ENCODE measurements around the gene RNF212. TPM values are rescaled to one million over a fixed set of nuclear protein-coding genes. Genes with fewer than 3 reads are reported as not detected.

Gene RNF212
- total RNA-seq, 1 donor = 1.1 TPM

DNA sequence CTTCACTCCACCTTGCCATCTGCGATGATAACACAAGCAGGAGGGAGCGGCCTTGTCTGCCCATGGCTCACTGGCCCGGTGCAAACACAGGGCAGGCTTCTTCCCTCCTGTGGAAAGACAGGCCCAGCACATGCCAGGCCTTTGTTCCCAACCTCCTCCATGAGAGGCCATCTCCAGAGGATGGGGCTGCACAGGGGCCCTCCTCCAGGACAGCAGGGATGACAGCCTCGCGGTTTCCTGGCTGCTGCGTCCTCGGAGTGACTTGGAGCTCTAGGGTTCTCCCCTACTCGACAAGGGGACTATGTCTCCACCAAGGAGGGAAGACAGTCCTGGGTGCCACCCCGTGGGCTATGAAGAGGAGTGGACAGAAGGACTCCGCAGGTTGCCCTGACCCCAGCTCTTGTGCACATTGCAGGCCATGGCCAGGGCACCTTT, 21.8 kb downstream of the RNF212 start:
- DNase-seq (ENCODE audit: low read depth in 2 of 3, low spot score in 2 of 3) = no peak

DNA sequence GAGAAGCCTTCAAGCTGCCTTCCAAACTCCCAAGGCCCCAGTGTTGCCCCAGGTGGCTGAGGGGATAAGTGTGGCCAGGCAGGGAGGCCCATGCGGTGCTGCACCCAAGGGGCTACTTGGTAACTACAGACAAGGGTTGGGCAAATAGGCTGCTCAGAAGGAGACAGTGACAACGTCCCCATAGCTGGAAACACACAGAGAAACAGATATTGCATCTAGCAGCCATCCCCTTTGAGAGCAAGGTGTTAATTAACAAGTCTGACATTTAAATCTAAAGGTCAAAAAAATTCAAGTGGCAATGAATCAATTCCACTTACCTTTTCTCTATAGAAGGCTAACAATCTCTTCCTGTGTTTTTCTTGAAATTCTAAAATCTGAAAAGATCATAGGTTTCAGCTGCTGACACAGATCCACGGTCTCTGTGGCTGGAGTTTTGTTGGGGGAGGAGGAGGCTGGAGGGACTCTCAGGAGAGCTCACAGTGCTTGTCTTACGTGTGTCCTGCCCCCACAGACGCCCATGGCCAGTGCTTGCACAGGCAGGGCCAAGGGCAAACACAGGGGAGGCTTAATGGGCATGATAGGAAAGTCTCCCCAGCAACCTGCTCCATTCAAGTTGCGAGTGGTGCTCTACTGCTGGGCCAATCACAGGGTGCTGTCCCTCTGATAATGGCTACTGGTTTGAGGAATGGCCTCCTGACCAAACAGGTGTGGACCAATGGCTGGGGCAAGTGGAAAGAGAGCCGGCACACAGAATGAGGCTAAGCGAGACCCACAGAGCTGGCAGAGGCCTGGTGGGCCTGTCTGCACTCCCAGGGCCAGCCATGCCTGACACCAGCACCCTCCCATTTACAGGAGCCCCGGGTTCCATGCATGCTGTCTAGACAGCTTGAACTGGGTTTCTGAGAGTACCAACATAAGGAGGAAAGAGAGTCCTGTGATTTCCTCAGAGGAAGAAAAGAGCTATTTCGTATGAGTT, 22.6 kb downstream of the RNF212 start:
- DNase-seq (ENCODE audit: low read depth in 2 of 3, low spot score in 2 of 3) = no peak

DNA sequence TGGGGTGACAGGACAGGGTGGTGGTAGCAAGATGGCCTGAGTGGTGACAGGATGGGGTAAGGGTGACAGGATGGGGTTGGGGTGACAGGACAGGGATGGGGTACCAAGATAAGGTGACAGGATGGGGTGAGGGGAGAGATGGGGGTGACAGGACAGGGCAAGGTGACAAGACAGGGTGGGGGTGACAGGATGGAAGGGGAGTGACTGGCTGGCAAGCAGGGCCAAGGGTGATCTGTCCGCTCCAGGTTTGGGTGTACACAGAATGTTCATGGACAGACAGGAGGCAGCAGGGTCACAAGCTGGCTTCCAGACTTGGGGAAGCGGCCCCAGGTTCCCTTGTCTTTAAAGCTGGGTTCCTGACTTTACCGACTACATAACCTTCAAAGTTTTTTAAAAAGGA, 23.3 kb downstream of the RNF212 start:
- no peak for DNase-seq (ENCODE audit: low read depth in 2 of 3, low spot score in 2 of 3)

DNA sequence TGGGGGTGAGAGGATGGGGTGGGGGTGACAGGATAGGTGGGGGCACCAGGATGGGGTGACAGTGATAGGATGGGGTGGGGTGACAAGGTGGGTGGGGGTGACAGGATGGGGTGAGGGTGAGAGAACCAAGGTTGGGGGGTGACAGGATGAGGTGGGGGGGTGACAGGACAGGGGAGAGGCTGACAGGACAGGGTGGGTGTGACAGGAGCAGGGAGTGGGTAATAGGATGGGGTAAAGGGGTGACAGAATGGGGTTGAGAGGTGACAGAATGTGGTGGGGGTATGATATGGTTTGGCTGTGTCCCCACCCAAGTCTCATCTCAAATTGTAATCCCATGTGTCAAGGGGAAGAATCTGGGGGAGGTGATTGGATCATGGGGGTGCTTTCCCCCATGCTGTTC, 26.0 kb downstream of the RNF212 start:
- no peak for DNase-seq (ENCODE audit: low read depth in 2 of 3, low spot score in 2 of 3)

DNA sequence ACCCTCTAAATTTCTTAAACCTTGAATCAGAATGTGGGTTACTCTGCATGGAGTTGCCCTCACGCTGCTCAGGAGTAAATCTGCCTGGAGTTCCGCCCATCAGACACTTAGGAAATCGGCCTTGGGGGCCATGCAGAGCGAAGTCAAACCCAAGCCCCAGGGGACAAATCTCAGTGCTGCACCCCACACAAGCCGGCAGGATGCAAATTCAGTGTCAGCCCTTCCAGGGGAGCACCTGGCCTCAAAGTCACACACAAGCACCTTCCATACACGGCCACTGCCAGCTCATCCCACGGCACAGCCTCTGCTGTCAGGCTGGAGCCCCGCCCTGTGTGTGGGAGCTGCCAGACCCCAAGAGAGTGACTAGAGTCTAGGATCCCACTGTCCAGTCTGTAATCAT, 27.4 kb downstream of the RNF212 start:
- DNase-seq (ENCODE audit: low read depth in 2 of 3, low spot score in 2 of 3) = no peak

DNA sequence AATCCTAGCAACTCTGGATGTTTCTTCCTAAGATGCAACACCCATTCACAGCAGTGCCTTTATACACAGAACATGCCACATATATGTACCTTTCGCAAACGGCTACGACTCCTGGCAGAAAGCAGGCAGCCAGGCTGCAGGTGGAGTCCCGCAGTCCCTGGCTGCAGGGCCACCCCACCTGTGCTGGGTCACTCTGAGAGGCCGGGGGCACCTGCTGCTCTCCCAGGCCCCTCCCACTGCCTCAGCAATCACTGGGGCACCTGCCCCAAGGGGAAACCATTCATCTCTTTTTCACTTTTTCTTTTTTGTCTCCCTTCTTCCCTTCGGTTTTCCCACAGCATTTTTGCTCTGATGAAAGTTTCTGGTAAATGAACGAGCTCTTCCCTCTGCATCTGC, 28.0 kb downstream of the RNF212 start:
- no peak for DNase-seq (ENCODE audit: low read depth in 2 of 3, low spot score in 2 of 3)

DNA sequence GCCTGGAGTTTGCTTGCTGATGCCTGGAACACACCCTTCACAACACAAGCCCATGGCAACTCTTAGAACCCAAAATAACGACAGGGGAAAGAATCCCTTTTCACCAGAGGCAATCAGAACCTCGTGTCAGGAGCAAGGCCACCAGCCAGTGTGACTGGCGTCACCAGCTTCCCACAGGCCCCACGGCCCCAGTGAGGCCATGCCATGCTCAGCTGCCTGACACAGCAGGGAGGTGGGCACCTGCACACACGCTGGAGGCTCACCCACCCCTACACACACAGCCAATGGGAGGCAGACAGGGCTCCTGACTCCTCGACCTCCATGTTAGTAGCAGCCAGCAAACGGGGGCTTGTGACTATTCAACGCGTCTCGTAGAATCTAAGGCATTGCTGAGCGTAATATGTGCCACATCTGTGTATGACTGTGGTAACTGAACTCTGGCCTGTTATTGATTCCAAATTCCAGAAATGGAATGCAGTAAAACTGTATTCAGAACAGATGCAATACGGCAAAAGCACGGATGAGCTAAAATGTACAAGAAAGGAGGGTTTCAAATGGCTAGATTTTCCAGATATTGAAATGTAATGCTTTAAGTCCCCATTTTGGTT, 28.5 kb downstream of the RNF212 start:
- DNase-seq (ENCODE audit: low read depth in 2 of 3, low spot score in 2 of 3) = no peak

DNA sequence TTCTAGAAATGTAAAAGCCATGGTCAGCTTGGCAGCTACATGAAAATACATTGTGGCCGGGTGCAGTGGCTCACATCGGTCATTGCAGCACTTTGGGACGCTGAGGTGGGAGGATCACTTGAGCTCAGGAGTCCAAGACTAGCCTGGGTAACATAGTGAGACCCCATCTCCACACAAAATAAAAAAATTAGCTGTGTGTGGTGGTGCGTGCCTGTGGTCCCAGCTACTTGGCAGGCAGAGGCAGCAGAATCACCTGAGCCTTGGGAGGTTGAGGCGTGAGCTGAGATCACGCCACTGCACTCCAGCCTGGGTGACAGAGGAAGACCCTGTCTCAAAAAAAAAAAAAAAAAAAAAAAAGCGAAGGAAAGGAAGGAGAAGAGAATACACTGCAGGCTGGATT, 29.0 kb downstream of the RNF212 start:
- no peak for DNase-seq (ENCODE audit: low read depth in 2 of 3, low spot score in 2 of 3)

DNA sequence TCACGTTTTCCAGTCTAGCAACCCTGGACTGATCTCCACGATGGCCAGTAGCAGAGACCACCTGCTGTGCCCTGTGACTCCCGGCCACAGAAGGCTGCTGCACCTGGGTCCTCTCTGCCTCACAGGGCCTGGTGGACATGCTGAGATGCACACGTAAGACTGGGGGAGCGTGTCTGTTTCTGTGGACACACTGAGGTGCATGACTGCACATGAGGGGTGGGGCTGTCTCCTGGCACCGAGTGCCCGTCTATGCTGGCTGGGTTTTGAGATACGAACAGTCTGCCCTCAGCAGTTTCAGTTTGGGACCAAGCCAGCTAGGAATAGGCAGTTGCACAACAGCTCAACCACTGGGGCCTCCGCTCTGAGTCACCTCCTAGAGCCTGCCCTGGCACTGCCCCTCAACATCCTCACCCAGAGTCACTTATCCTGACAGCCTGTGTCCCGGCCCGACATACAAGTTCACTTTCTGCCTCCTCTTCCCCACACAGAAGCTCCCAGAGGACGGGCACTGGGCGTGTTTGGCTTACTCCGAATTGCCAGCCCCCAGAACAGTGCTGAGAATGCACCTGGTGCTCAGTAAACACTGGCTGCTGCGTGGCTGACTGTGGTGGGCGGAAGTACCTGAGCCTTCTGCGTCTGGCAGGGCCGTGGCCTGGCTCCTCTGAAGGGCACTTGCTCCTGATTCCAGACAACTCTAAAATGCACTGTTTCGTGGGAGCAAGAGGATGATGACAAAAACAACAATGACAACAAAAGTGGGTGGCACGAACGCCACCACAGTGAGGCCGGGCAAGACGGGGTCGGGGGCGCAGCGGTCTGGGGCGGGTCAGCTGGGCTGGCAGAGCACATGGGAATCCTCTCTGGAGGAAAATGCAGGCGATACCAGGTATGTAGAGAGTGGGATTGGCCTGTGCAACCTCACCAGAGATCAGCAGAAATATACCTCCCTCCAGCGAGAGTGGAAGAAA, 30.9 kb downstream of the RNF212 start:
- DNase-seq (ENCODE audit: low read depth in 2 of 3, low spot score in 2 of 3) = peak in 2 of 3 donors; percentile 46 to 61

DNA sequence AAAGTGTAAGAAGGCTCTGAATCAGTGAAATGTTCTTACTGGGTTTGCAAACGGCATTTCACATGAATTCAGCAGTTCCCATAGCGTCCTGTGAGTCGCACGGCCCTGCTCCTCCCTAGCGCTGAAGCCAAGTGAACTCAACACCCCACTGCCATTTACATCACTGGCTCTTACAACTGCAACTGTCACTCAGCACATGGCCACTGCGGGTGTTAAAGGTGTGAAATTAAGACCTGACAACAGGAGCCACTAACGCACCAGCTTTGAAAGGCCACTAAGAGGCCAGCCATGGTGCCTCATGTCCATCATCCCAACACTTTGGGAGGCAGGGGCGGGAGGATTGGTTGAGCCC, 31.7 kb downstream of the RNF212 start:
- DNase-seq (ENCODE audit: low read depth in 2 of 3, low spot score in 2 of 3) = no peak

DNA sequence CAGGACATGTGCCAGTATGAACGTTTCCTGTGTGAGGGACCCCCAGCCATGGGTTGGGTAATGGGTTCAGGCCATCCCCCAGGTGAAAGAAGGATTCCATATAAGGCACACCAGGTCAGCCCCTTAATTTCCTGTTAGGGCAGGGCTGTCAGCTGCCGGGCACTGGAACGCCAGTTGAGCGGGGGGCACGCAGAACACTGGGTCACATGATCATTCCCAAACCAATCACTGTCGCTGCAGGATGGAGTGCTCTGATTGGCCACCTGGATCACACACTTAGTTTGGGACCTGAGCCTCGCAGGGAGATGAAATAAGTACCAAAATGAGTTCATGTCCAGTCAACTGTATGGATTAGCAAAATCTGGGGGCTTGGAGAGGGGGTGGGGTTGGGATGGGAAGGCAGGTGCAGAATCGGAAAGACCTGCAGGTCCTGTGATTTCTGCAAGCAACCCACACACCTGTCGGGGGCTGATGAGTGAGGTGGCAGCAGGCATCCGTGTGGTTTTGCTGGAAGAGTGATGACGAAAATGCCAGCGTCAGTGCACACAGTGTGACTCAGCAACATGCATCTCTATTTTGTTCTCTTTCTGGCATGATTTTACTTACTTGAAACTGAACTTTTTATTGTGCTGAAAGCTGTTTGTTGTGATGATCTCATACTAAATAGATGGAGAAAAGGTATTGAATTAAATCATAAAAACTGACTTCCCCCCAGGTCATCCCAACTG, 32.2 kb downstream of the RNF212 start:
- no peak for DNase-seq (ENCODE audit: low read depth in 2 of 3, low spot score in 2 of 3)

DNA sequence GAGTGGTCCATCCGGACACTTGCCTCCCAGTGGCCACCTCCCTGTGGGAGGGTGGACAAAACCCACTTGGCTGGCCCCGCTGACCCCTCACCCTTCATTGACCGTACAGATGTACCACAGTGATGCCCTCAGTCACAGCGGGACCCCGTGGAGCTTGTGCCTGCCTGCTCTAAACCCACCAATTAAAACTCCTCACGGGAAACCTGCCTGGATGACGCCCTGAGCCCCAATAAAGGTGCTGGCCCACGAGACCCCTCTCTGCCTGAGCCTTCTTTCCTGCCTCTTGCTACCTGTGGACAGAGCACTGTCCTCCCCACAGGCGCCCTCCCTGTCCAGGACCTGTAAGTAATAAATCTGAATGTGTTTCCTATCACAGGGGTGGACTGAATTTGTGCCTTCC, 32.9 kb downstream of the RNF212 start:
- no peak for DNase-seq (ENCODE audit: low read depth in 2 of 3, low spot score in 2 of 3)

DNA sequence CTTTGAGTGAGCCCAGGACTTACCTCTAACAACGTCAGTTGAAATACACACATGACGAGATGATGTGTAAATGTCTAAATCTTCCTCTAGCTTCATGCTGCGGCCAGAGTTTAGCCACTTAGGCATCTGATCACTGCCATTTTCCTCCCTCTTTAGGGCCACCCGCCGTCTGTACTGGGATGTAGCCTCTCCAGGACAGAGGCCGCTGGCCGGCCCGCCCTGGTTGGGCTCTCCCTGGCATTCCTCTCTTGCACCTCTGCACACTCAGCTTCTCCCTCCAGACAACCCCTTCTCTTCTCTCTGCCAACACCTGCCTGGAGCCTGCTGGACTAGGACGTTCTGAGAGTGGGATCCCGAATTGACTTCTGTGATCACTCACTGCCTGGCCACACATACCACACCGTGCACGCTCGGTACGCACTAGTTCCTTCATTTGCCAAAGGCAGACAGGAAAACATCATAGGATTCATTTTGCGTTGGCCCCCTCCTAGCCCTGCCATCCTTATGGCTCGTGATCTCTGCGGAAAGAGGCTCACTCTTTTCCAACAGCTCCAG, 33.6 kb downstream of the RNF212 start:
- no peak for DNase-seq (ENCODE audit: low read depth in 2 of 3, low spot score in 2 of 3)

DNA sequence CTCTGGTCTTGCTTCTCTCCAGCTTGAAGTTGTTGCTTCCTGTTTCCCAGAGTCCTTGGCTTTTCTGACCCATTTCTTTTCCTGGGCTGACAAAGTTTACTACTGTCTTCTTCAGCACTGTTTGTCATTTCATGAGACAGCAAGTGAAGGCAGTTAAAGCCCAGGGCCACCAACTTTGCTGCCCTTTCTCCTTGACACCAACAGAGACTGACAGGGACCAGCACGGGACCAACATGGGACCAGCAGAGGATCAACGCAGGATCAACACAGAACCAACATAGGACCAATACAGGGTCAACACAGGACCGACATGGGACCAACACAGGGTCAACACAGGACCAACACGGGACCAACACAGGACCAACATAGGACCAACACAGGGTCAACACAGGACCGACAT, 34.9 kb downstream of the RNF212 start:
- no peak for DNase-seq (ENCODE audit: low read depth in 2 of 3, low spot score in 2 of 3)

DNA sequence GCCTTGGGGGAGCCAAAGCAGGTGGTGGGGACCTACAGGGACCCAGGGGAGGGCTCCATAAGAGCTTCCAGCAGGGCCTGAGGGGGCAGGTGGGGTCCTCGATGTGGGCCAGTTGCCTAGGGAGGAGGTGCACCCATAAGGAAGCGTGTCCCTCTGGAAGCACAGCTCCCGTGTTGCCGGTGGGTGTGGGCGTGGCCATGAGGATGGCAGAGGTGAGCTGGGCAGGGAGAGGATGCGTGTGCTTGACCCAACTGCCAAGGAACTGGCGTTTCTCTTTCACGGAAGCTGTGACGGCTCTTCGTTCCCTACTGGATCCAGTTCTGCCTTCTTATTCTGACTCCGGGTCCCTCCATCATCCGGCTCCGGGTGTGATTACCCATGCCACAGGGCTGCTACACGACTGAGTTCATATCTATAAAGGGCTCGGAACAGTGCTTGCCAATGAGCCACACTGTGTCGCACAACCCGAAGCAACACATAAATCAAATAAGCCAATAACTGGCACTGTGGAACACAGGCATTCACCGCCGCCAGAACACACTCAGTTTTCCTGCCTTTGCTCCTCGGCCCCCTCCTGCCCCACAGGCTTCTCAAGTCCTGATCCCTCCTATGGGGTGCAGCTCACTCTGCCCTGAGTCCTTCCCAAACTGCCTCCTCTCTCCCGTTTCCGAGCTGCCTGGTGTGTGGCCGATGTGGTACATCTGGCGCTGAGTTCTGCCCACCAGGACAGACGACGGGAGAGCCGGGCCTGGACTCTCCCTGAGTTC, 35.5 kb downstream of the RNF212 start:
- no peak for DNase-seq (ENCODE audit: low read depth in 2 of 3, low spot score in 2 of 3)

DNA sequence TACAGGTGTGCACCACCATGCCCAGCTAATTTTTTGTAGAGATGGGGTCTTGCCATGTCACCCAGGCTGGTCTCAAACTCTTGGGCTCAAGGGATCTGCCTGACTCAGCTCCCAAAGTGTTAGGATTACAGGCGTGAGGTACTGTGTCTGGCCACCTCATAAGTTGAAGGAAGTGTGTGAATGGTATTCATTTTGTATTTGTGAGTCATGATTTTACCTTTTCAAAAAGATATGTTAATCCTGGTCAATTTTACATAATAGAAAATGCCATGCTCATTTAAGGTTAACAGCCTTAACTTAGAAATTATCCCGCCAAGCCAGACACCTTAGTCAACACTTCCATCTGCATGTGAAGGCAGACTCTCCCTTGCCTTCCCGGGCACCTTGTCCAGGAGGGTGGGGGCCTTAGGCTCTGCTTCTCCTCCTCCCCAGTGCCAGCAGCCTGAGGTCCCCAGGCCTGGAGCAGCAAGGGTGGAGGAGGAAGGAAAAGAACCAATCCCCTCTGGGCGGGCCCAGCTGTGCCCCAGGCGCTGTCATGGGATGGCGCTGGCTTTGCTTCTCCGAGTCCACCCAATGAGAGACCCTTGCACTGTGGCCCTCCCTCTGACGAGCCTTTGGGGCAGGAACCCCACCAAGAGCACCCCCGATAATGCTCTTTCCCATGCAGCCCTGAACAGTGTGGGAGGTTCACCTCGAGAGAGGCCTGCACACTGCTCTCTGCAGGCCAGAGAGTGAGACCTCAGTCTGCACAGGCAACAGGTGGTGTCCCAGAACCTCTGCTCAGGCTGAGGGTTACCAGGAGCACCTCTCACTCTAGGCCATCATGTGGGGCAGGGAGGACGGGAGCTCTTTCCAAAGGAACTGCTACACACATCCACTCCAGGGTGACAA, 37.3 kb downstream of the RNF212 start:
- no peak for DNase-seq (ENCODE audit: low read depth in 2 of 3, low spot score in 2 of 3)

DNA sequence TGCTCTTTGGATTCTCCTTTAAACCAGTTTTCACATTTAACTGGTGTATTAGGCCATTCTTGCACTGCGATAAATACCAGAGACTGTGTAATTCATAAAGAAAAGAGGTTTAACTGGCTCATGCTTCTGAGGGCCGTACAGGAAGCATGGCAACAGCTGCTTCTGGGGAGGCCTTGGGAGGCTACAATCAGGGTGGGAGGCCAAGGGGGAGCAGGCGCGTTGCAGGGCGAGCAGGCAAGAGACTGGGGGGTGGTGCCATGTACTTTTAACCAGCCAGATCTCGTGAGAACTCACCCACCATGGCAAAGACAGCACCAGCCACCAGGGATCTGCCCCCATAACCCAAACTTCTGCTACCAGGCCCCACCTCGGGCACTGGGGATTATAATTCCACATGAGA, 38.1 kb downstream of the RNF212 start:
- DNase-seq (ENCODE audit: low read depth in 2 of 3, low spot score in 2 of 3) = no peak

DNA sequence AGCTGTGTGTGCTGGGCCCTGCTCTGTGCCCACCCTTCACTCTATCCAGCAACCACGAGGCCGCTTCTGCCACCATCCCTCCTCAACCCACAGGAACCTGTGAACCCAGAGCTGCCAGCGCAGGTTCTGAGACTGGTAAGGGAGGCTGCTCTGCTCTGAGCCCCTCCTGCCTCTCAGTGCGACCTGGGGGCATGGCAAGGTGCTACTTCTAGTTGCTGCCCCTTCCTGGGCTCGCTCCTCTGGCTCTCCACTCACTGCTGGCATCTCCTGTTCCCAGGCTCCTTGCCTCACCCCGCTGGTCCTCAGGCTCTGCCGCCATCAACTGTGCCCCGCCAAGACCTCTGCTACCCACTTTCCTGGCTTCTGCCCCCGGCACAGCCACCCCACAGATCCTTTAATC, 39.3 kb downstream of the RNF212 start:
- no peak for DNase-seq (ENCODE audit: low read depth in 2 of 3, low spot score in 2 of 3)
